GM12874 (cell line): ENCODE measurements around the gene PDE4D.

Experiments used
- TF ChIP-seq, protein P1 (sequence below): IDR thresholded peaks from 2 replicates; pipeline ENCODE4 v1.5.1; 2011; ENCODE audit warnings: low read depth, mild to moderate bottlenecking, control low read depth, low read length, moderate library complexity; ENCODE audit not compliant: insufficient read depth

Gene PDE4D

DNA sequence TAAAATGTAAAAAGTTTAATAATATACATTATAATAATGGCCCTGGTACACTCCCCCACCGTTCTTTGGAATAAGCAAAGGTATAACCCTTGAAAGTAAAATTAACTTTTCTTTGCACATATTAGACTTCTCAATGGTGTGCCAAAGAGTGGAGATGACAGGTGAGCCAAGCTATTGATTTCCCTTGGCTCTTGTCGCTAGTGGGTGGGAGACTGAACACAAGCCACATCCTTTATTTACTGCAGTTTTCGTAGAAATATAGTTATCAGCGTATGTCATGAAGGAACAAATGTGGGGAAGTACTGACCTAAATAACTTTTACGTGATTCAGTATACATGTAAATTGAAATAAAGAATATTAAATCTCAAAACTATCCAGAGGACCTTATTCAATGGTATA is 761.4 kb downstream of the PDE4D start:
- TF ChIP-seq, protein P1, sequence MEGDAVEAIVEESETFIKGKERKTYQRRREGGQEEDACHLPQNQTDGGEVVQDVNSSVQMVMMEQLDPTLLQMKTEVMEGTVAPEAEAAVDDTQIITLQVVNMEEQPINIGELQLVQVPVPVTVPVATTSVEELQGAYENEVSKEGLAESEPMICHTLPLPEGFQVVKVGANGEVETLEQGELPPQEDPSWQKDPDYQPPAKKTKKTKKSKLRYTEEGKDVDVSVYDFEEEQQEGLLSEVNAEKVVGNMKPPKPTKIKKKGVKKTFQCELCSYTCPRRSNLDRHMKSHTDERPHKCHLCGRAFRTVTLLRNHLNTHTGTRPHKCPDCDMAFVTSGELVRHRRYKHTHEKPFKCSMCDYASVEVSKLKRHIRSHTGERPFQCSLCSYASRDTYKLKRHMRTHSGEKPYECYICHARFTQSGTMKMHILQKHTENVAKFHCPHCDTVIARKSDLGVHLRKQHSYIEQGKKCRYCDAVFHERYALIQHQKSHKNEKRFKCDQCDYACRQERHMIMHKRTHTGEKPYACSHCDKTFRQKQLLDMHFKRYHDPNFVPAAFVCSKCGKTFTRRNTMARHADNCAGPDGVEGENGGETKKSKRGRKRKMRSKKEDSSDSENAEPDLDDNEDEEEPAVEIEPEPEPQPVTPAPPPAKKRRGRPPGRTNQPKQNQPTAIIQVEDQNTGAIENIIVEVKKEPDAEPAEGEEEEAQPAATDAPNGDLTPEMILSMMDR, result no peak

DNA sequence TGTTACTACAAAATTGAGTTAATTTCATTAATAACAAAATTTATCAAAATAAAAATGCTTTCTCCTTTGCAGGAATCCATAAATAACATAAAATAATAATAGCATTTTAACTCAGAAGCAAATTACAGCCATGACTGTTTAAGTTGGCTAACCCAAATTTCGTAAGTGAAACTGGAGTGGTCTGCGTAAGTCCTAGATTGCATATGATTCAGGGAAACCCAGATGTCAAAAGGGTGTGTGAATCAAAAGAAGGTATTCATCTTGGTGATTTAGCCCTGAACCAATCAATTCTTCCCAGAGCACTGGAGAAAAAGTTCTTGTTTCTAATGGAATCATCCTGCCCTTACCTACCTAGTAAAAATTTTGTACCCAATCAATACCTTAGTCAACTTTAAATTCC is 763.1 kb downstream of the PDE4D start:
- TF ChIP-seq, protein P1, result no peak

DNA sequence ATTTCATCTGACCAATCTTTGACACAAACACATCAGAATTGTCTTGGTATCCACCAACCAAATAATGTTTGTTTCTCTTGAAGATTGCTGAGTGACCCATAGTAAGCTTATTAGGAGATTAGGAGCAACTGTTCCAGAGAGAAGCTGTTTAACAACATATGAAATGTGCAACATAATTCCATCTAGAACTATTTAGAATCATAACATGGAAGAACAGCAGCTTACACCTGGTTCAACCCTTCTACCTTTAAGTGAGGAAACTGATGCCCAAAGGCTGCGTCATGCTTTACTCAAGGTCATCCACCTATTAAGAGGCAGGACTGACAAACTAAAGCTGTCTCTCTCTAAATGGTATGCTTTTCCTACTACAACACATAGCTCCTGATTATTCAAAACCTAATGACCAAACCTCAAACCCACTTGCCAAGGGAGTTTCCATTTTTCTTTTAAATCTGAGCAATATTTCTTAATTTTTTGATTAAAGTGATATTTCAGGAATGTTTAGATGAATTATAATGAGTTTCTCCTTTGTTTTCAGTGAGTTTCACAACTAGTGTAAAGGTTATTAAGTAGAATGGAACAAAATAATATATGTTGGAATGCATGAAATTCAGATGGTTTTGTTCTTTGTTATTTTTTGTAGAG is 764.8 kb downstream of the PDE4D start:
- TF ChIP-seq, protein P1, result no peak

DNA sequence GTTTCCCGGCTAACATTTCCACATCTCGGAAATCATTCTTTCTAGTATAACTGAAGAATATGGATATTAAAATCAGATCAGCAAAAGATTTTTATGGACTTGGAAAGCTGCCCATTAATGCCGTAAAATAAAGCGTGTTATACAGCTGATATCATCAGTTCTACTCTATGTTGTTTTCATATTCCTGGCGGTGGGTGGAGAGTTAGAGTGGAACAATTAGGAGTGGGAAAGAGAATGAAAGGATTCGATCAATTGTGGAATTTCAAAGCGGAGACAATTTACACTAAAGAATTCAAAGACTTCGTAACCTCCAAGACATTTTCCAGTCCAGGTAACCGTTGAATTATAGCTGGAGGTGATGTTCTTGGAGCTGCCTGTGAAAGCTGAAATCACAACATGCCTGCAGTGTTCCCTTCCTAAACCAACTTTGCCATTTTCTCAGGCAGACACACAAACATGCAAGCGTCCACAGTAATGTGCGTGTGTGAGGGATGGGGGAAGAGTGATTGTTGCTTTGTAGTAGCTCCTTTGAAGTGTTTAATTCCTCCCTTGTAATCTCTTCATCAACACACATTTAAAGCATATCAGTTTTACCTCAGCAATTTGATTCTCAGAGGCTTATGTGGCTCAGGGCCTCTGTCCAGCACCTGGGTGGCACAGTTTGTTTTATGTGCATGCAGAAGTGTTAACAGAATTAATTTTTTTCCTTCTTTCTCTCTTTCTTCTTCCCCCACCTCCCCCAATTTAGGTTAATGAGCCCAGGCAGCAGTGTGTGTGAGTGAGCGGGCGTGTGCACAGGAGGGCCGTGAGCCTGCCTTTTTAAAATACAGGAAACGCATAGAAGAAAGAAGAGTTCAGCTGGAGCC is 766.6 kb downstream of the PDE4D start:
- TF ChIP-seq, protein P1, result no peak

DNA sequence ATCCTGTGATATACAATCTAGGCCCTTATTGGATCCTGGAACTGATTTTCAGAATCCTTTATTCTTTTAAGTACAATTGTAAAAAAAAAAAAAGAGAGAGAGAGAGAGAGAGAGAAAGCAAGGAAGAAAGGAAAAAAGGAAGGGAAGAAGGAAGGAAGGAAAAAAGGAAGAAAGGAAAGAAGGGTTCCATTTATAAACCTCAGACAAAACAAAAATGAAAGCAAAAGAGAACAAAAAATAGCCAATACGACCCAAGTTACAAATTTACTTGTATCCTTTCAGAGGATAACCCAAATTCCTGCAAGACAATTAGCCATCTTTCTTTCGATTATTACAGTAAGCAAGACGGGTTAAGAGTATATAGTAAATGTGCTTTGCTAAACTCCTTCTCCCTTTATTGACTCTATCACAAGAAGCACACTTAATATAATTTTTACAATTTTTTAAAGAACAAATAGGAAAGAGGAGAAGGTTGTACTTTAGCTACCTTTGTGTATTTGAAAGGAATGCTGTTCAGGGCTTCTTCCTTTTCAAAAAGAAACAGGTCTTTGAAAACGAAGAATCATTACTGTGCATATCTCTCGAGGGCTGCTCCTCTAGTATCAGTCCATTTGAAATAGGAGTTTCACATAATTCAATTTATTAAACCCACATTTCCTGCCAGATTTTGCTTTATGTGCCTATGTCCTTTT is 767.4 kb downstream of the PDE4D start:
- TF ChIP-seq, protein P1, result no peak

DNA sequence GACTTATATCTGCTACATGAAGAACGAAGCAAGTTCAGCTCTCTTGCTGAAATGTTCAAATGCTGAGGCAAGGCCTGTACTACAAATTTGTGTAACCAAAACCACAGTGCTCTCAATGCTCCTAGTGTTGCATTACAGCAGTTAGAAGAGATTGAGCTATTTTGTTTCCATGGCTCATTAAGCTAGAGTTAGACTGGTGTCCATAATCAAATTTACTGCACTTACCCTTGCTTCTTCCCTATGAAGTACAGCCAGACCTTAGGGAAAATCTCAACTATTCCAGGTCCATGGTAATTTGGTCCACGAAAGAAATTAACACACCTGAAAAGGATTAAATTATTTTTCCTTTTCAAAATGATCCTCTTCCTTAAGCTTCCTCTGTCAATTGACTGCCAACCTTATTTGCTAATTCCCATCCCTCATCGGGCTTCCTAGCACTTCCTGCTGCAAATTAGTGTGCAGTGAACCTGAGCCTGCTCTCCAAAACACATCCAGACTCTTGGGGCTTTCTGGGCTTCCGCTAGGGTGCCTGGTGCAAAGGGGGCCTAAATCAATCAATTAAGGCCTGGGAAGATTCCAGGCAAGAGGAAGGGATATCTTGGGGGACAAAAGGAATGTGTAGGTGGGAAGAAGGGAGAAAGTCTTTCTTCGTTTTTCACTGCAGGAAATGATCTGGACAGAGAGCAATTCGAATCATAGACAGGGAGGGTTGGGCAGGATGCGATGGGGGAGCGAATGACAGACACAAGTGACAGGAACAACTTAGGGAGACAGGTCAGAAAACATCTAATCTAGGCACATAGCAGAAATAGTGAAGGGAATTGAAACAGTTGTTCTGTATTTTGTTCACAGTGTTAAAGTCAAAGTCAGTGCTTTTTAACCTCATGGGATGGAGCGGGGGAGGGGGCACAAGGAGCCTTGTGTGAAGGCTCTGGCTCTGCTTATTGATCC is 768.2 kb downstream of the PDE4D start:
- TF ChIP-seq, protein P1, result no peak
